ENCODE results near the gene MAN2A1. TPM values are rescaled to one million over a fixed set of nuclear protein-coding genes. Genes with fewer than 3 reads are reported as not detected.

The MAN2A1 gene
- total RNA-seq, 4 donors from 2014 or later: 38.3 to 51.9 (median 46.2) TPM

GRCh38 chr5:109723606-109724005, 33.9 kb downstream of the MAN2A1 start:
- no peak for DNase-seq (ENCODE audit: low spot score)
- ATAC-seq (ENCODE audit: low FRiP score): no peak
- TF ChIP-seq, protein P1, sequence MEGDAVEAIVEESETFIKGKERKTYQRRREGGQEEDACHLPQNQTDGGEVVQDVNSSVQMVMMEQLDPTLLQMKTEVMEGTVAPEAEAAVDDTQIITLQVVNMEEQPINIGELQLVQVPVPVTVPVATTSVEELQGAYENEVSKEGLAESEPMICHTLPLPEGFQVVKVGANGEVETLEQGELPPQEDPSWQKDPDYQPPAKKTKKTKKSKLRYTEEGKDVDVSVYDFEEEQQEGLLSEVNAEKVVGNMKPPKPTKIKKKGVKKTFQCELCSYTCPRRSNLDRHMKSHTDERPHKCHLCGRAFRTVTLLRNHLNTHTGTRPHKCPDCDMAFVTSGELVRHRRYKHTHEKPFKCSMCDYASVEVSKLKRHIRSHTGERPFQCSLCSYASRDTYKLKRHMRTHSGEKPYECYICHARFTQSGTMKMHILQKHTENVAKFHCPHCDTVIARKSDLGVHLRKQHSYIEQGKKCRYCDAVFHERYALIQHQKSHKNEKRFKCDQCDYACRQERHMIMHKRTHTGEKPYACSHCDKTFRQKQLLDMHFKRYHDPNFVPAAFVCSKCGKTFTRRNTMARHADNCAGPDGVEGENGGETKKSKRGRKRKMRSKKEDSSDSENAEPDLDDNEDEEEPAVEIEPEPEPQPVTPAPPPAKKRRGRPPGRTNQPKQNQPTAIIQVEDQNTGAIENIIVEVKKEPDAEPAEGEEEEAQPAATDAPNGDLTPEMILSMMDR (IDR thresholded peaks at IDR 0.05): no peak

- TF ChIP-seq, protein P1 (IDR thresholded peaks at IDR 0.05): no peak
- DNase-seq (ENCODE audit: low spot score): no peak
- ATAC-seq (ENCODE audit: low FRiP score): no peak
Measured at GRCh38 chr5:109725135-109725534, 35.4 kb downstream of the MAN2A1 start.

- TF ChIP-seq, protein P1 (IDR thresholded peaks at IDR 0.05): no peak
- DNase-seq (ENCODE audit: low spot score): no peak
- ATAC-seq (ENCODE audit: low FRiP score): no peak
Measured at GRCh38 chr5:109739741-109740728, 50.3 kb downstream of the MAN2A1 start.

DNA sequence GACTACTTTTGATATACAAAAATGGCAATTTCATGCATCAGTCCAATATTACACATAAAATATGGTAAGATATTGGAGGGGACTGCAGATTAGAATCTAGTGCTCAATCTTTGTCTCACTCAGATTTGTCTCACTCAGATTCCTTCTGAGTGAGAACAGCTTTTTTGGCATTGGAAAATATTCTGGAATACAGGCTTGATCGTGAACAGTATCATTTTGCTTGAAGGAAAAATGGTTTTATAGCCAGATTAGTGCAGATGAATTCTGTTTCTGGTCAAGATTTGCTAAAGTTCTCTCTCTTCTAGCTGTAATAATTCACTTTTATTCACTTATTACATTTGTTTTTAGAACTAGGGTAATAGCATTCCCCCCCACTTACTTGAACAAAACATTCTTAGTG, 51.2 kb downstream of the MAN2A1 start:
- TF ChIP-seq, protein P1 (IDR thresholded peaks at IDR 0.05): no peak
- no peak for DNase-seq (ENCODE audit: low spot score)
- ATAC-seq (ENCODE audit: low FRiP score): no peak

- DNase-seq (ENCODE audit: low spot score) (no peak), ATAC-seq (ENCODE audit: low FRiP score) (no peak)
- TF ChIP-seq, protein P1 (IDR thresholded peaks at IDR 0.05): no peak
Measured at GRCh38 chr5:109741390-109741789, 51.7 kb downstream of the MAN2A1 start.

- ATAC-seq (ENCODE audit: low FRiP score): no peak
- TF ChIP-seq, protein P1 (IDR thresholded peaks at IDR 0.05): no peak
- no peak for DNase-seq (ENCODE audit: low spot score)
Measured at GRCh38 chr5:109743041-109743531, 53.4 kb downstream of the MAN2A1 start.
